AG04450 (cell line): ENCODE measurements around the gene ALDH1A3. TPM values are rescaled to one million over a fixed set of nuclear protein-coding genes. Genes with fewer than 3 reads are reported as not detected.
A peak's percentile ranks its signal among the peaks of the same experiment; 100 is the strongest.

Source experiments
- CTCF ChIA-PET: fragments of 300-600, 350-600 bp; formaldehyde crosslinking; extraction: SDS; loops from one replicate; lab custom pipeline; 2022; ENCODE audit warnings: antibody characterized with exemption, inconsistent platforms; lab: Charles Lee
- POLR2A ChIA-PET: fragments of 350-600 bp; formaldehyde crosslinking; extraction: SDS; loops from one replicate; lab custom pipeline; 2021; ENCODE audit warnings: antibody characterized with exemption, inconsistent platforms; lab: Yijun Ruan, JAX
- DNase-seq: peaks from one replicate; pipeline ENCODE4 v3.0.0-alpha.2; 2011; ENCODE audit warnings: low read depth, low spot score
- H3K27ac ChIP-seq: one replicate; pipeline ENCODE4 v1.5.1; 2012; ENCODE audit warnings: low read depth, low read length, control low read depth
- H3K27me3 ChIP-seq: one replicate; pipeline ENCODE4 v1.6.0; 2012; ENCODE audit warnings: low read length; ENCODE audit not compliant: control insufficient read depth, insufficient read depth
- H3K4me3 ChIP-seq: 2 replicates; pipeline ENCODE4 v1.5.1; 2011; ENCODE audit warnings: mild to moderate bottlenecking, low read depth, low read length, control low read depth
- H3K9me3 ChIP-seq: 2 replicates; pipeline ENCODE4 v1.5.1; 2012; ENCODE audit warnings: low read length; ENCODE audit not compliant: control insufficient read depth, insufficient read depth
- polyA plus RNA-seq: library from polyadenylated mRNA; depleted of rRNA; stranded (reverse); fragments of >200 nt; gene quantifications from 2 replicates; pipeline ENCODE4 v1.2.3, GENCODE V29; 2011
- TF ChIP-seq, protein P1 (sequence below): IDR thresholded peaks from 2 replicates; pipeline ENCODE4 v1.5.1; 2011; ENCODE audit warnings: low read depth, low read length, control low read depth, inconsistent platforms

ALDH1A3 gene
- polyA plus RNA-seq, 1 experiment: 20.6 TPM

GRCh38 chr15:100914876-100915275 lies 35.2 kb downstream of the ALDH1A3 start:
- no peak overlapping the region for H3K4me3 ChIP-seq
- CTCF ChIA-PET: interaction anchor here (1.5 to 11.2 kb wide), 4 partner anchors 30 to 288 kb away, joined by 5 to 251 read pairs (median 6); no protein-coding TSS in a partner anchor
- POLR2A ChIA-PET: no interaction called here
- TF ChIP-seq, protein P1, sequence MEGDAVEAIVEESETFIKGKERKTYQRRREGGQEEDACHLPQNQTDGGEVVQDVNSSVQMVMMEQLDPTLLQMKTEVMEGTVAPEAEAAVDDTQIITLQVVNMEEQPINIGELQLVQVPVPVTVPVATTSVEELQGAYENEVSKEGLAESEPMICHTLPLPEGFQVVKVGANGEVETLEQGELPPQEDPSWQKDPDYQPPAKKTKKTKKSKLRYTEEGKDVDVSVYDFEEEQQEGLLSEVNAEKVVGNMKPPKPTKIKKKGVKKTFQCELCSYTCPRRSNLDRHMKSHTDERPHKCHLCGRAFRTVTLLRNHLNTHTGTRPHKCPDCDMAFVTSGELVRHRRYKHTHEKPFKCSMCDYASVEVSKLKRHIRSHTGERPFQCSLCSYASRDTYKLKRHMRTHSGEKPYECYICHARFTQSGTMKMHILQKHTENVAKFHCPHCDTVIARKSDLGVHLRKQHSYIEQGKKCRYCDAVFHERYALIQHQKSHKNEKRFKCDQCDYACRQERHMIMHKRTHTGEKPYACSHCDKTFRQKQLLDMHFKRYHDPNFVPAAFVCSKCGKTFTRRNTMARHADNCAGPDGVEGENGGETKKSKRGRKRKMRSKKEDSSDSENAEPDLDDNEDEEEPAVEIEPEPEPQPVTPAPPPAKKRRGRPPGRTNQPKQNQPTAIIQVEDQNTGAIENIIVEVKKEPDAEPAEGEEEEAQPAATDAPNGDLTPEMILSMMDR: peak; percentile 28
- no peak for DNase-seq
- H3K27me3 ChIP-seq: no peaks in the 10 kb centered on the region
- no peak overlapping the region for H3K27ac ChIP-seq
- peaks cover 15% of the 10 kb centered on the region for H3K9me3 ChIP-seq

DNA sequence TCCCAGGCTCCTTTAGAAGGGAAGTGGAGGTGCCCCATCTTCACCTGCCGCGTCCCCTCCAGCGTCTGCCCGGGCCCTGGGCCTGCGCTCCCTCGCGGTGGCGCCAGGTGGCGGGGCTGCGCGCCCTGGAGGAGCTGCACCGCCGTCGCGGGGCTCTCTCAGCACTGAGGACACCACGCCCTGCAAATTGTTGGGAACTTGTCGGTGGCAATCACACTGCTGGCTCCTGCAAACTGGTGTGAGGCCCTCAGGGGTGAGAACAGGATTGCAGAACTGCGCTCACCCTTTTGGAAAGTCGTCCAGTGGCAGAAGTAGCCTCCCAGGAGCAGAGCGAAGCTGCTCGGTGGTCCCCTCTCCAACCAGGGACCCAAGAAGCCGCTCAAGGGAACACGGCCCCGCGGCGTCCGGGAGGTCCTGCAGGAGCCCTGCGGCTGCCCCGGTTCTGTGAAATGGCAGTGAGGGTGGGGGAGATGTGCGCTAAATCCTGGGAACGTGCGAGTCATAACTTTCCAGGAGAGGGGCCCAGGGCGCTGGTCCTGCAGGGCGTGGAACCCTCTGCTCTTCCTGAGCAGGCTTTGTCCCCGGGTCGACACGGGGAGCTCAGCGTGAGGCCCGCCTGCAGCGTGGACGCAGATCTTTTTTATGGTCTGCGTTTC lies 38.5 kb downstream of the ALDH1A3 start:
- H3K27me3 ChIP-seq: no peaks in the 10 kb centered on the region
- peak overlapping the region; percentile 21 for H3K27ac ChIP-seq
- TF ChIP-seq, protein P1: peak; percentile 90
- H3K9me3 ChIP-seq: peaks cover 10% of the 10 kb centered on the region
- H3K4me3 ChIP-seq: peak overlapping the region; percentile 66
- CTCF ChIA-PET: interaction anchor here (0.6 to 11.2 kb wide), 43 partner anchors 9 to 723 kb away, joined by 3 to 251 read pairs (median 4); no protein-coding TSS in a partner anchor
- POLR2A ChIA-PET: interaction anchor here (0.6 to 1.7 kb wide), 3 partner anchors 12 to 307 kb away, joined by 3 read pairs; no protein-coding TSS in a partner anchor
- no peak for DNase-seq

DNA sequence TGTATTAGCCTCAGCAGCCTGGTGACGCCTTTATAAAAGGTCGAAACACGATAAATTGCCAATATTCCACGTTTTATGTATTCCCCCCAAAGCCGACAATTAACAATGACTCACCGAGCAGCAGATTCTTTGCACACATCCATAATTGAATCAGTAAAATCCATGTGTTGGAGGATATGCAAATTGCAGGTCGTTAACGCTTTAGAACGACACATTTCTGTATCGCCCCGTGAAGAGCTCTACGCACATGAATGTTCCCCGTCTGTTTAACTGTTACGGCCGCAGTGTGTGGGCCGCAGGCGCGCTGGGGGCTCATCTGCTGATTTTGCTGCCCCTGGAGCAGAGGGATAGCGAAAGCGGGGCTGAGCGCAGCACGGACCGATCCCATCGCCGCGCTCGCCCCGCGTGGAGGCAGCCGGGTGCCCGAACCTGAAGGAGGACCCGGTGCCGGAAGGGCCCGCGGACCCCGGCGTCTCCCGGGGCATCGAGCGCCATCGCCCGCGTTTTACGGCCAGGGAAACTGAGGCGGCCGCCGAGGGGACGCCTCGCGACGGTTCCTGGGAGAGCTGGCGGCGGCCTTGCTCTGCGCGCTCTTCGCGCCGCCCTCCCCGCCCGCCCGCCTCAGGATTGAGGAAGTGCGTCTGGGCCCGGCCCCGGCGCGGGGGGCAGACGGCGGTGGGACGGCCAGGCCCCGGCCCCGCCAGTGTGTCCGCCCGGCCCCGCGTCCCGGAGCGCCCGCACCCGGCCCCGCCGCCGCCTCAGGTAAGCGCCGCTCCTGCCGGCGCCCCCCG lies 39.3 kb downstream of the ALDH1A3 start, which contains the start of gene LRRK1:
TSS of gene LRRK1 (plus strand) at position 668 of the 791 bp plus-strand sequence. CDS start 5,276 bp downstream, outside the sequence.
- POLR2A ChIA-PET: interaction anchor here (0.7 to 1.7 kb wide), 3 partner anchors 13 to 89 kb away, joined by 3 to 4 read pairs (median 3); no protein-coding TSS in a partner anchor

DNA sequence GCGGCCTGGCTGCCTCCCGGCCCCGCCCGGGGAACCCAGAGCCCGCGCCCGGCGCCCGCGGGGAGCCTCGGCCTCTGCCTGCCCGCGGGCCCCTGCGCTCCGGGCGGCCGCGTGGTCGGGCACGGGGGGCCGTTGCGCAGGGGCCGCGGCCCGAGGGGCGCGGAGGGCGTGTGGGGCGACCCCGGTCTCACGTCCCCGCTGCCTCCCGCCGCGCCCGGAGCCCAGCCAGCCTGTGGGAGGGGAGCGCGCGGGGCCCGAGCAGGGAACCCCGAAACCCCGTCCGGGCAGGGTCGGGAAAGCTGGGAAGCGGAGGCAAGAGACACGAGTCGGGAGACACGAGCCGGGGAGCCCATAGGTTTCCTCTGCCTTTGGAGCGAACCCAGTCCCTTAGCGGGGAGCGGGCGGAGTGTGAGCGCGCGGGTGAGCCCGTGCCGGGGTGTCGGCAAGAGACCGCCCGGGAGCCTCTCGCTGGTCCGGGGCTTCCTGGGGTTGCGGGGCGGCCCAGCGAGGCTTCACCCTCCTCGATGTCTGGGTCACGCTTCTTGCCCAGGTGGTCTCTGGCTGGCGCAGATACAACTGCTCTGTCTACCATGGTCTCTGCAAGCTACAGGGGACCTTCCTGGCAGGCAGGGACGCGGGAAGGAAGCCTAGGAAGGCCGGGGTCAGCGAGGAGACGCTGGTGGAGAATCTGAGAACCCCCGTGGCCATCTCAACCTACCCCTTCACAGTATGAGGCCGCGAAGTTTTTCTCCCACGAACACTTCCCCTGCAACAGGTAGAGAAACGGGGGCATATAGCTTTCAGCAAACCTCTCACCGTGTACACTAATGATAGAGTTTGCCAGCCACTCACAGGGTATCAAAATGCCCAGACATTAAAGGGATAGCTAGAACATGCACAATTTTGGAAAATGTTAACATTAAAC lies 40.1 kb downstream of the ALDH1A3 start:
- peak overlapping the region; percentile 66 for H3K4me3 ChIP-seq
- H3K27ac ChIP-seq: no peak overlapping the region
- CTCF ChIA-PET: interaction anchor here (2.1 to 11.2 kb wide), 4 partner anchors 9 to 88 kb away, joined by 7 to 251 read pairs (median 24); no protein-coding TSS in a partner anchor
- peaks cover 4% of the 10 kb centered on the region for H3K9me3 ChIP-seq
- POLR2A ChIA-PET: interaction anchor here (0.7 to 1.7 kb wide), 2 partner anchors 87 to 89 kb away, joined by 3 to 4 read pairs; no protein-coding TSS in a partner anchor
- H3K27me3 ChIP-seq: no peaks in the 10 kb centered on the region
- TF ChIP-seq, protein P1: no peak
- DNase-seq: no peak

More for the DNA sequence above, 39.3 kb downstream of the ALDH1A3 start, which contains the start of gene LRRK1:
- Histone ChIP-seq H3K27ac (peak within 1 kb of the TSS; percentile 21), H3K4me3 (peak within 1 kb of the TSS; percentile 66), H3K27me3 (no peaks in the 10 kb centered on the region), H3K9me3 (peaks cover 6% of the 10 kb centered on the region)
- TF ChIP-seq, protein P1: no peak
- CTCF ChIA-PET: interaction anchor here (0.7 to 11.2 kb wide), 27 partner anchors 9 to 348 kb away, joined by 3 to 251 read pairs (median 7); no protein-coding TSS in a partner anchor
- no peak for DNase-seq
